ENCODE results near the gene RAB6A. TPM values are rescaled to one million over a fixed set of nuclear protein-coding genes. Genes with fewer than 3 reads are reported as not detected.

RAB6A gene
- total and polyA plus RNA-seq, 2 of the 8 experiments (the other 6 are each of a cell fraction or from before 2014, with no cell fraction given): 24.4 to 88.6 TPM

DNA sequence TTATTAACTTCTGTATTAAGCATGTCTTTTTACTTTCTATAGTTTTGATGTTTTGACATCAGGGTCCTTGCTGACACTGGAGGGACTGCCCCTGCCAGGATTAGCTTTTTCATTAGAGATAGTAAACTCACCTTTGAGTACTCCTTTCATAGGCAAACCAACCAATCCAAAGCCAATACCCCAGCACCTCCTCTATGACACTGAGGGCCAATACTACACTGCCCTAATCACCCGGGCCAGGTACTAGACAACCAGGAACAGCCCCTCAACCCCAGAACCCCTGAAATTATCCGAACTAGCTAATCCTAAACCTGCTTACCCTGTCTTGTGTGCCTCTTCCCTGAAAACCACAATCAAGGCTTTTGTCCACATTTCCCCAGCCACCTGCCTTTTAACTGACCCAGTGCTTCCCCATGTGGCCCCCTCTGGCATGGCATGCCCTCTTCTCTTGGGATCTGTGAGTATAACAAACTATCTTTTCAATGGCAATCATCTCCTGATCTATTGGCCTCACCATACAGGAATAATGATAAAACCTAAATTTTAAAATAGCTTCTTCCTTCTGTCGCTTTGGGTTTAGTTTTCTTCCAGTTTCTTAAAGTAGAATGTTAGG, 31.2 kb downstream of the RAB6A start (continued):
- TF ChIP-seq, protein P1, sequence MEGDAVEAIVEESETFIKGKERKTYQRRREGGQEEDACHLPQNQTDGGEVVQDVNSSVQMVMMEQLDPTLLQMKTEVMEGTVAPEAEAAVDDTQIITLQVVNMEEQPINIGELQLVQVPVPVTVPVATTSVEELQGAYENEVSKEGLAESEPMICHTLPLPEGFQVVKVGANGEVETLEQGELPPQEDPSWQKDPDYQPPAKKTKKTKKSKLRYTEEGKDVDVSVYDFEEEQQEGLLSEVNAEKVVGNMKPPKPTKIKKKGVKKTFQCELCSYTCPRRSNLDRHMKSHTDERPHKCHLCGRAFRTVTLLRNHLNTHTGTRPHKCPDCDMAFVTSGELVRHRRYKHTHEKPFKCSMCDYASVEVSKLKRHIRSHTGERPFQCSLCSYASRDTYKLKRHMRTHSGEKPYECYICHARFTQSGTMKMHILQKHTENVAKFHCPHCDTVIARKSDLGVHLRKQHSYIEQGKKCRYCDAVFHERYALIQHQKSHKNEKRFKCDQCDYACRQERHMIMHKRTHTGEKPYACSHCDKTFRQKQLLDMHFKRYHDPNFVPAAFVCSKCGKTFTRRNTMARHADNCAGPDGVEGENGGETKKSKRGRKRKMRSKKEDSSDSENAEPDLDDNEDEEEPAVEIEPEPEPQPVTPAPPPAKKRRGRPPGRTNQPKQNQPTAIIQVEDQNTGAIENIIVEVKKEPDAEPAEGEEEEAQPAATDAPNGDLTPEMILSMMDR (IDR thresholded peaks at IDR 0.05; ENCODE audit: control extremely low read depth in 1 of 3, insufficient read depth in 1 of 3, low read depth in 1 of 3, low read length in 3 of 3): peak; percentile 63 to 94 (median 80)

Measured in H1 (cell line).